Measurements from ENCODE around the gene TMEM175.
"Not testable (repeated sequence)": the region's sequence is repeated elsewhere in the genome, so short reads cannot be mapped to it uniquely, and the experiment has no call there.

Gene TMEM175

DNA sequence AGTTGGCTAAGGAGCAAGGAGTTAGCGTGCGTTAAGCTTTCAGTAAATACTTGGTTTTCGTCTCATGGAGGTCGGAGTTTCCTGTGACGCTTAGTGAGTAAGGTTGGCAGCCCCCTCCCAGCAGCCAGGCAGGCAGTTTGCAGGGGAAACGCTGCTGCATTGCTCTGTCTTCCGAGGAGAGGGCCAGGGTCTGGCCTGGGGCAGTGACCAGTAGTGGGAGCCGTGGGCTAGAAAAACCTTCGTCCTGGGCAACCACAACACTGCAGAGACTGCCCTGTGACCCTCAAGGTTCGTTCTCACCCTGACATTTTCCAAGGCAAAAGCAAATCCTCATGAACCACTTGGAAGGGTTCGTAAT lies 432 bp downstream of the TMEM175 start:
- H3K27ac ChIP-seq: peak overlapping the region in 20 of 21 experiments; percentile 60 to 99 (median 96)
- H3K4me3 ChIP-seq: peak overlapping the region; percentile 77 to 99 (median 97)

DNA sequence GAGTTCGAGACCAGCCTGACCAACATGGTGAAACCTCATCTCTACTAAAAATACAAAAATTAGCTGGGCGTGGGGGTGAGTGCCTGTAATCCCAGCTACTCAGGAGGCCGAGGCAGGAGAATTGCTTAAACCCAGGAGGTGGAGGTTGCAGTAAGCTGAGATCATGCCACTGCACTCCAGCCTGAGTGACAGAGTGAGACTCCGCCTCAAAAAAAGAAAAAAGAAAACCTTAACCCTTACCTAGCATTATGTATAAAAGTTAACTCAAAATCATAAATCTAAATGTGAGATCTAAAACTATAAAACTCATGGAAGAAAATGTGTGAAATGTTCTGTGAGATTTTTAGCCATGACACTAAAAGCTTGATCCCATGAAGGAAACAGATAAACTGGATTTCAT lies 7.2 kb downstream of the TMEM175 start:
- H3K4me3 ChIP-seq, H3K27ac ChIP-seq: not testable (repeated sequence)

DNA sequence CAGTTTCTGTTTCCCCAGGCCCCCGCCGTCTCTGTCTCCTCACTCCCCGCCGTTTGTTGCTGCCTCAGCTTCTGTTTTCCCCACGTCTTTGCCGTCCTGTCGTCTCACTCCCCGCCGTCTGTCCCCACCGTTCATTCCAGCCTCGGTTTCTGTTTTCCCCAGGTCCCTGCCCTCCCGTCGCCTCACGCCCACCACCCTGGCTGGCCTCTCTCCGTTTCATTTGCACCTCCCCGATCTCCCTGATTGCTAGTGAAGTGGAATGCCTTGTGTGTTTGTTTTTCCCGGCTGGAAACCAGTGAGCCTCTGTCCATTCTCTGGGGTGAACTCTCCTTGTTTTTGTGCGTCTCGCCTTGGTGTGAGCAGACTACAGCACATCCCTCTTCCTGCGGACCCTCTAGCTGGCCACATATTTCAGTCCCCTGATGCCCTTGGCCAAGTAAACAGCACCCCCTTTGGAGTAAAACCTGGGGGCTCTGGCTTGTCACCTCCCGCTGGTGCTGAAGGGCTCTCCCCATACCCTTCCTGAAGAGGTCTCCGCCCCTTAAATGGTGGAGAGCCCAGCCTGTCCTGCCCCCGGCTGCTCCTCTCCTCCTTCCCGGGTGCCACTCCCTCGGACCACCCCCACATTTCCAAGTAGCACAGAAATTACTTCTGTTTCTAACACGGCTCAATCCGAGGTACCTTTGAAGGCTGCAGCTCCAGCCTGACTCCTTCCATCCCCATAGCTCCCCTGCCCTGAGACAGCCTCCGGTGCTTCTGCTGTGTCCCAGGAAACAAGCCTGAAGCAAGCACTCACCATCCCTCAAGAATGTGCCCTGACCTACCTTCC lies 13.2 kb downstream of the TMEM175 start:
- Histone ChIP-seq H3K27ac (no peak overlapping the region), H3K4me3 (no peak overlapping the region)

DNA sequence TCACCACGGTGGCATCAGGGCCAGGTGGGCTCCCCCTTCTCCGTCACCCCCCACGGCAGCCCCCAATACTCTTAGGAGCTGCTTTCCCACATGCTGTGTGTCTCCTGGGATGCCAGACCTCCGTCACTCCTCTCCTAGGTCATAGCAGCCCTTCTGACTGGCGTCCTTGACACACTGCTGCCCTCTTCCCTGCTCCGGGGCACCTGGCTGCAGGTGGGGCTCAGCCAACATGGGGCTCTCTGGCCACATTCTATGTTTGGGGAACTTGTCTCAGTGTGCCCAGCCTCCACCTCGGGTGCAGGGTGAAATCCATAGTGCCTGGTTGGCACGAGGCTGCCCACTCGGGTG lies 13.8 kb downstream of the TMEM175 start:
- no peak overlapping the region for H3K4me3 ChIP-seq
- H3K27ac ChIP-seq: no peak overlapping the region

DNA sequence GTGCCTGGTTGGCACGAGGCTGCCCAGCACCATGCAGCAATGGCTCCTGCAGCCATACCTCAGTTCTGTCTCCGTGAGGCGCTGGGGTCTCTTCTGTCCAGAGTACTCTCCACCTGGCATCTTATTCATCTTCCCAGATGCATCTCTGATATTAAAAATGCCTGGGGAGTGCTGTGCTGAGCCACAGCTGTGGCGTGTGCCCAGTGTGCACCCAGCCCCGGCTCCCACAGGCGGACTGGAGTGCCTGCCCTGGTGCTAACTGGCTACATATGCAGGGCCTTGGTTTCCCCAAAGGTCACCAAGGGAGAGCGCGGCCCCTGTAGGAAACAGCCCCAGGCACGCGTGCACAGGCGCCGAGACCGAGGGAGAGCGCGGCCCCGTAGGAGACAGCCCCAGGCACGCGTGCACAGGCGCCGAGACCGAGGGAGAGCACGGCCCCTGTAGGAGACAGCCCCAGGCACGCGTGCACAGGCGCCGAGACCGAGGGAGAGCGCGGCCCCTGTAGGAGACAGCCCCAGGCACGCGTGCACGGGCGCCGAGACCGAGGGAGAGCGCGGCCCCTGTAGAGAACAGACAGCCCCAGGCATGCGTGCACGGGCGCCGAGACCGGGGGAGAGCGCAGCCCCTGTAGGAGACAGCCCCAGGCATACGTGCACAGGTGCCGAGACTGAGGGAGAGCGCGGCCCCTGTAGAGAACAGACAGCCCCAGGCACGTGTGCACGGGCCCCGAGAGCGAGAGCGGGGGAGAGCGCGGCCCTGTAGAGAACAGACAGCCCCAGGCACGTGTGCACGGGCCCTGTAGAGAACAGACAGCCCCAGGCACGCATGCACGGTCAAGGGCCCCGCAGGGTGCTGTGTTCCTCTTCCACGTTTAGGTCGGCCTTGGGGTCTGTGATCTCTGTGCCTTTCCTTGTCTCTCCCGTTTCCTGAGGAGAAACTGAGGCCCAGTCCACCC lies 14.5 kb downstream of the TMEM175 start:
- Histone ChIP-seq H3K4me3 (no peak overlapping the region), H3K27ac (no peak overlapping the region)

DNA sequence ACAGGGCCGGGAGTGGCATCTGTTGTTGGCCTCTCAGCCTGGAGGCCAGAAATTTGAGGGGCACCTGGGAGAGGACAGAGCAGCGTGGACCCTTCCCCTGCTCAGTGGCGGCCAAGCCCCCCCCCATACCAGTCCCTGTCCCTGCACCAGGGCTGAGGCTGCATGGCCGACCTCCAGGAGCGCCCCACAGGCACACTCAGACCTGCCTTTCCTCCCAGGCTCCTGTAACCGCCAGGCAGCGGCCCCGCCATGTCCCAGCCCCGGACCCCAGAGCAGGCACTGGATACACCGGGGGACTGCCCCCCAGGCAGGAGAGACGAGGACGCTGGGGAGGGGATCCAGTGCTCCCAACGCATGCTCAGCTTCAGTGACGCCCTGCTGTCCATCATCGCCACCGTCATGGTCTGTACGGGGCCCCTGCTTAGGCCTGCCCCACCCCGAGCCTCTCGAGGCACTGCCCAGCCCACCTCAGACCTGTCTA lies 15.3 kb downstream of the TMEM175 start:
- Histone ChIP-seq H3K27ac (no peak overlapping the region), H3K4me3 (no peak overlapping the region)

DNA sequence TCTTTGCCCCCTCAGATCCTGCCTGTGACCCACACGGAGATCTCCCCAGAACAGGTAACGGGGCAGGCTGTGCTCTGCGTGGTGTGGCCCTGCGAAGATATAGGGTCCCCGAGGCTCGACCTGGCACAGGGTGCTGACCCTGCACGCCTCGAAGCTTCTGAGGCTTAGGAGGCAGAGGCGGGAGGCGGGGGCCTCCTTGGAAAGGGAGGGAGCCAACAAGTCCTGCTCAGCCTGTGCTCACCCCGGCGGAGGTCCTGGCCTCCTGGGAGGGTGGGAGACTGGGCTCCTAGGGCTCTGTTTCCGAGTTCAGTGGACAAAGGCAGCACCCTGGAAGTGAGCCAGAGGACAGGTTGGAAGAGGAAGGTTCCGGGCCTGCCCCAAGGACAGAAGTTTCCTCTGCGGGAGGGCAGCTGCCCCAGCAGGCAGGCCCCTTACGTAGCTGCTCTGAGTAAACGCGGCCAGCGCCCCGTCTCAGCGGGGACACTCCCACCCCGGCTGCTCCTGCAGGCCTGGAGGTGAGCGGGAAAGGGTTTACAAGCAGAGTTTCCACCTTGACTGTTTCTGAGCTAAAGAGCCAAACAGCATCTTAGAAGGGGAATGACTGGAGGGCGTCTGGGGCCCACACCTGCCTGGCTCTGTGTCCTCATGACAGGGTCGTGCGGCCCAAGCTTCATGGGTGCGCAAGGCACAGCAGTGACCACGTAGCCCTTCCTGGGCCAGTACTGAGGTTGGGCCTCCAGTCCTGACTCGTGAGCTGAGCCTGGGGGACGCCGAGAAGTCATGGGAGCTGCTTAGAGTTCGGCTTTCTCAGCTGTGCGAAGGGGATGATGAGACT lies 16.1 kb downstream of the TMEM175 start:
- Histone ChIP-seq H3K4me3 (no peak overlapping the region), H3K27ac (no peak overlapping the region)

DNA sequence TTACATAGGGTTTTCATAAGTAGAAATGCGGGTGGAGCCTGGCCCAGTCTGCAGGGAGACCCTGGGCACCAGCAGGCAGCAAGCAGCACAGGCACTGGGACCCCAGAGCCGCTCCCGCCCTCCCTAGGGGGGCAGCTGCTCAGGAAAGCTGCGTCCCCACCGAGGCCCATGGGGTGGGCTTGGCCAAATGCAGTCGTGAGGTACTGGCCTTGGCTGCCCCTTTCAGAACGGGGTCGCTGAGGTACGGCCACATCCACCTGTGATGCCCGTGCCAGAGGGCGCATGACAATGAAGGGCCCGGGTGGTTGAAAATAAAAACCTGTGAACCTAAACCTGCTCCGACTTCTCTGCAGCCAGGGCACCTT lies 16.7 kb downstream of the TMEM175 start:
- H3K27ac ChIP-seq: no peak overlapping the region

DNA sequence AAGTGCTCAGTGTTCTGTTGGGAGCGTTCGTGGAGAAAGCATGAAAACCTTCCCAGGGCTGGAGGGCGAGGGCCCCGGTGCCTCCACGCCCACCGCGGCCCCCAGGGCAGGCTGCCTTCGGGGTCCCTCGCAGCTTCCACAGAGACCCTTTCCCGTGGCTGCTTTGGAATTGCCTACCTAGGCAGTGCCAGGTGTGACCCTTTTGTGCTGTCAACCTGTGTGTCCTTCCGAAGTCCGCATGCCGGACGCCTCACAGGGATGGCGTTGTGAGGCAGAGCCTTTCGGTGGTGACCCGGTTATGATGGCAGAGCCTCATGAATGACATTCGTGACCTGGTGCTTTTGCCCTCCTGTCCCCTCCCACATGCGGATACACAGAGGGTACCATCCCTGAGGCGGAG lies 17.4 kb downstream of the TMEM175 start:
- H3K27ac ChIP-seq: no peak overlapping the region
- H3K4me3 ChIP-seq: no peak overlapping the region

More for the DNA sequence above, 16.7 kb downstream of the TMEM175 start:
- no peak overlapping the region for H3K4me3 ChIP-seq

DNA sequence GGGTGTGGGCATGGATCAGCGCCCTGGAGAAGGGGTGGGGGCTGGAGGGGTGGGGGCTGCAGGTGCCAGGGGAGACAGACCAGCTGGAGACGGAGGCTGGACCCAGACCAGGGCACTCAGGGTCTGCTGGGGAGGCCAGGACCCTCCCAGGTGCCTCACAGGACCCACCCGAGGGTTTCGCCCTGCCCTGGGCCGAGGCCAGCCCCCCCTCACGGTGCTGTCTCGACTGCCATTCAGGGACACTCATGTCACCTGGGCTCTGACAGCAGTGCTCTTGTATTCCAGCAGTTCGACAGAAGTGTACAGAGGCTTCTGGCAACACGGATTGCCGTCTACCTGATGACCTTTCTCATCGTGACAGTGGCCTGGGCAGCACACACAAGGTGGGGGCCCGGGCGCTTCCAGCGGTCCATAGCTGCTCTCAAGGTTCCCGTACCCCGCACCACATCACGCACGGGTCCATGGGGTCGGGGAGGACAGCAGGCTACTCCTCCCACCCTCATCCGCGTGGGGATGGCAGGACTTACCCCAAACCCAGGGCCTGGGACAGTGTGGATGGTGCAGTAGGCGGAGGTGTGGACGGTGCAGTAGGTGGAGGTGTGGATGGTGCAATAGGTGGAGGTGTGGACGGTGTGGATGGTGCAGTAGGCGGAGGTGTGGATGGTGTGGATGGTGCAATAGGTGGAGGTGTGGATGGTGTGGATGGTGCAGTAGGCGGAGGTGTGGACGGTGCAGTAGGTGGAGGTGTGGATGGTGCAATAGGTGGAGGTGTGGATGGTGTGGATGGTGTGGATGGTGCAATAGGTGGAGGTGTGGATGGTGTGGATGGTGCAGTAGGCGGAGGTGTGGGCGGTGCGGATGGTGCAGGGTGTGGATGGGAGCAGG lies 18.1 kb downstream of the TMEM175 start:
- Histone ChIP-seq H3K4me3 (no peak overlapping the region), H3K27ac (no peak overlapping the region)

DNA sequence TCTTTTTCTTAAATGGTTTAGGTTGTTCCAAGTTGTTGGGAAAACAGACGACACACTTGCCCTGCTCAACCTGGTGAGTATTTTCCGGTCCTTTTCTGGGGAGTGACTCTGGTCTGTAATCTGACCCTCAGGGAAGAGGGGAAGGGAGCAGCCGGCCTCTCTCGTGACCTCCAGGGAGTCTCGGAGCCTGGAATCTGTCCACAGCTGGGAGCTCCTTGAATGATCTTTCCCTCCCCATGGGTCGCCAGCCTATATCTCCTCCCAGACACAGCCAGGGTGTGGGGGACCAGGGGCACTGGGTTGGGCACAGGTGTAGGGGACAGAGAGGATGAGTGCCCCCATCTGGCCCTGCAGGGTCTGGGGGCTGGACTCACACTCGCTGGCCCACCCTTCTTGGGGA lies 18.9 kb downstream of the TMEM175 start:
- Histone ChIP-seq H3K4me3 (no peak overlapping the region), H3K27ac (no peak overlapping the region)

DNA sequence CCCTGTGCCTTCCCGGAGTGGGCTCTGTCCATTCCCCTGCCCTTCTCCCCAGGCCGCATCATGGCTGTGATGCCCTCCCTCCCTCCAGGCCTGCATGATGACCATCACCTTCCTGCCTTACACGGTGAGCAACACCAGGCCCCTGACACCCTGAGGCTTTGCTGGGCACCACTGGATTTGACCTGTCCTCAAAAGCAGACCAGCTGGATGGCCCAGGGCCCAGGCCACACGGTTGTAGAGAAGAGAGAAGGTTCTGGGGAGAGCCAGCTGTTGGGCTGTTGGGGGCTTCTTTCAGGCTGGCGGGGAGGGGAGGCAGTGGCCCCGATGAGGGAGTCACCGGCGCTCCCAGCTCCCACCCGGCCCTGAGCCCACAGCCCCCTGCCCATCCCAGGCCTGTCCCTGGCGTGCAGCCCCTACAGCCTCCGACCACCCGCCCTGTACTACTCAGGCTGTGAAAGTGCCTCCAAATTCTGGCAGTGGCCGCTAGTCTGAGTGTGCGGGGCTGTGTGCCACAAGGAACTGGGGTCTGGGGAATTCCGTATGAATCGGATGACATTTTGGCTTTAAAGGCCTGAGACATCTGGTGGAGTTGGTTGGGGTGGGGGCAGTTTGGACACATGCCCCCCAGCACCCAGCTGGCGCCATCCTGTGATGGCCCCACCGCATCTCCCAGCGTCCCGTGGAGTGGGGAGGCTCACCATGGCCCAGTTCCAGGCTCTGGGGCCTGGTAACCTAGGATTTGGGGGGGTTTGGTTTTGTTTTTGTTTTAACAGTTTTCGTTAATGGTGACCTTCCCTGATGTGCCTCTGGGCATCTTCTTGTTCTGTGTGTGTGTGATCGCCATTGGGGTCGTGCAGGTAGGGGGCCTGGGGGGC lies 19.6 kb downstream of the TMEM175 start:
- Histone ChIP-seq H3K27ac (no peak overlapping the region), H3K4me3 (no peak overlapping the region)

DNA sequence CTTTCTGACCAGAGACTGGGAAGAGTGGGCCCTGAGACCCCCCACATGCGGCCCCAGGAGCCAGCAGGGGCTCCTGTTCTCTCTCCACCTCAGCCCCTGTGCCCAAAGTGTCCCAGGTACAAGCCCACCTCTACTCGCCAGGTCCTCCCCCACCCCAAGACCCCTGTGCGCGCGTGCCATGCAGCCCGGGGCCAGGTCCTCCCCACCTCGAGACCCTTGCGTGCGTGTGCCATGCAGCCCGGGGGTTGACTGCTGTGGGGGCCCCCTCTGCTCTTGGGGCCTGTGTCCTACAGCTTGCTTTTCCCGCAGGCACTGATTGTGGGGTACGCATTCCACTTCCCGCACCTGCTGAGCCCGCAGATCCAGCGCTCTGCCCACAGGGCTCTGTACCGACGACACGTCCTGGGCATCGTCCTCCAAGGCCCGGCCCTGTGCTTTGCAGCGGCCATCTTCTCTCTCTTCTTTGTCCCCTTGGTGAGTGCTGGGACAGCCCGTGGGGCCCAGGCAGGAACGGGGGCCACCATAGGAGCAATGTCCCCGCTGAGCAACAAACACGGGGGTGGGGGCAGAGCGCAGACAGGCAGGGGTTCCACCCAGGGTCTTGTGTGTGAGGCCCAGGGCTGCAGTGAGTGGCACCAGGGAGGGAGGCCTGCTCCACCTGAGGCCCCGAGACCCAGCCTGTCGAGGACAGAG lies 20.8 kb downstream of the TMEM175 start:
- no peak overlapping the region for H3K27ac ChIP-seq
- no peak overlapping the region for H3K4me3 ChIP-seq

DNA sequence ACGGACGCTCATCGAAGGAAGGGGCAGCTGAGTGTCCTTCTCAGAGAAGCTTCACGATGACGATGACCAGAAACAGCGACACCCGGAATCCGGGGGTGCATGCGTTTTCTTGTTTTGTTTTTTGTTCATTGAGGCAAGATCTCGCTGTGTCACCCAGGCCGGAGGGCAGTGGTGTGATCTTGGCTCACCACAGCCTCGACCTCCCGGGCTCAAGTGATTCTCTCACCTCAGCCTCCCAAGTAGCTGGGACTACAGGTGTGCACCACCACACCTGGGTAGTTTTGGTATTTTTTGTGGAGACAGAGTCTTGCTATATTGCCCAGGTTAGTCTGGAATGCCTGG lies 21.3 kb downstream of the TMEM175 start:
- Histone ChIP-seq H3K27ac (no peak overlapping the region), H3K4me3 (no peak overlapping the region)

DNA sequence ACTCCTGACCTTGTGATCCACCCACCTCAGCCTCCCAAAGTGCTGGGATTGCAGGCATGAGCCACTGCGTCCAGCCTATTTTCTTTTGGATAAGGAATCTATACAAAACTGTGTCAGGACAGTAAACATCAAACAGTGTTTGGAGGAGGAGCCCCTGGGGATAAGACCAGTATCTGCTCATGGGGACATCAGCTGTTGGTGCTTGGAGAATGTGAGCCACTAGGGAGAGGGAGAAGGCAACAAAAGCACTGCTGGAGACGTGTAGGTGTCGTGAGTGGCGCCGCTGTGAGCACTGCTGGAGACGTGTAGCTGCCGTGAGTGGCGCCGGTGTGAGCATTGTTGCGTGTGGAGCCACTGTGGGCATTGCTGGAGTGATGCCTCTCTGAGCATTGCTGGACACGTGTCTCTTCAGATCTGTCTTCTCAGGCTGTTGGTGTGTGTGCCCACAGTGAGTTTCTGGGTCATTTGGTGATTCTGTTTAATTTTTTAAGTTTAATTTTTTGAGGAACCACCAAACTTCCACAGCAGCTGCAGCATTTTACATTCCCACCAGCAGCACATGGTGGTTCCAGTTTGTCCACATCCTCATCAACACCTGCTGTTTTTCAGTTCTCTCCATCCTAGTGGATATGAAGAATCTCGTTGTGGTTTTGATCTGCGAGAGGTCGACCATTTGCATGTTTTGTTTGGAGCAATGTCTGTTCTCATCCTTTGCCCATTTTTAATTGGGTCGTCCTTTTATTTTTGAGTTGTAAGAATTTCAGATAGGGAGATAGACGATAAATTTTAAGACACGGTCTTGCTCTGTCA lies 22.2 kb downstream of the TMEM175 start:
- Histone ChIP-seq H3K4me3 (no peak overlapping the region), H3K27ac (no peak overlapping the region)

DNA sequence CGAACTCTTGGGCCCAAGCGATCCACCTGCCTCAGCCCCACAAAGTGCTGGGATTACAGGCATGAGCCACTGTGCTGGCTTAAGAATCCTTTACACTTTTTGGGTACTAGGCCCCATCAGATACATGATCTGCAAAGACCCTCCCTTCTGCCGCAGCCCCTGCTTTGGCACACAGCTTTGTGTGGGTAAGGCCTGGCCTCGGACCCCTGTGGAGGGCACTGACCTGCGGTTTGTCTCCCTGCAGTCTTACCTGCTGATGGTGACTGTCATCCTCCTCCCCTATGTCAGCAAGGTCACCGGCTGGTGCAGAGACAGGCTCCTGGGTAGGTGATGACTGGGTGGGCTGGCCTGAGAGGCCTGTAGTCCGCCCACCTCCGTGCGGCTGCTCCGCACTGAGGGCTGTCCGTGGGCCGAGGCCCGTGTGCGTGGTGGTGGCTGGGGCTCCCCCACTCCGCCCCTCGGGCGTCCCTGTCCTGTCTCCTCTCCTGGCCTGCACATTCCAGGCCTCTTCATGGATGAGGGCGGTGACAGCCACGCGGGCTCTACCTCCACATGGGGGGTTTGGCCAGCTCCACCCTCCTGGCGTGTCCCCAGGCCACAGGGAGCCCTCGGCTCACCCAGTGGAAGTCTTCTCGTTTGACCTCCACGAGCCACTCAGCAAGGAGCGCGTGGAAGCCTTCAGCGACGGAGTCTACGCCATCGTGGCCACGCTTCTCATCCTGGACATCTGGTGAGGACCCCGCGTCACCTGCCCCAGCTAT lies 23.1 kb downstream of the TMEM175 start:
- H3K27ac ChIP-seq: no peak overlapping the region

More for the DNA sequence above, 23.1 kb downstream of the TMEM175 start:
- no peak overlapping the region for H3K4me3 ChIP-seq
